ENCODE results near the gene PARD6G.

PARD6G gene

GRCh38 chr18:80119111-80119510 is 128.2 kb downstream of the PARD6G start:
- DNase-seq: no peak
- TF ChIP-seq, protein P1, sequence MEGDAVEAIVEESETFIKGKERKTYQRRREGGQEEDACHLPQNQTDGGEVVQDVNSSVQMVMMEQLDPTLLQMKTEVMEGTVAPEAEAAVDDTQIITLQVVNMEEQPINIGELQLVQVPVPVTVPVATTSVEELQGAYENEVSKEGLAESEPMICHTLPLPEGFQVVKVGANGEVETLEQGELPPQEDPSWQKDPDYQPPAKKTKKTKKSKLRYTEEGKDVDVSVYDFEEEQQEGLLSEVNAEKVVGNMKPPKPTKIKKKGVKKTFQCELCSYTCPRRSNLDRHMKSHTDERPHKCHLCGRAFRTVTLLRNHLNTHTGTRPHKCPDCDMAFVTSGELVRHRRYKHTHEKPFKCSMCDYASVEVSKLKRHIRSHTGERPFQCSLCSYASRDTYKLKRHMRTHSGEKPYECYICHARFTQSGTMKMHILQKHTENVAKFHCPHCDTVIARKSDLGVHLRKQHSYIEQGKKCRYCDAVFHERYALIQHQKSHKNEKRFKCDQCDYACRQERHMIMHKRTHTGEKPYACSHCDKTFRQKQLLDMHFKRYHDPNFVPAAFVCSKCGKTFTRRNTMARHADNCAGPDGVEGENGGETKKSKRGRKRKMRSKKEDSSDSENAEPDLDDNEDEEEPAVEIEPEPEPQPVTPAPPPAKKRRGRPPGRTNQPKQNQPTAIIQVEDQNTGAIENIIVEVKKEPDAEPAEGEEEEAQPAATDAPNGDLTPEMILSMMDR (IDR thresholded peaks at IDR 0.05): no peak
- Histone ChIP-seq H3K27me3 (no peaks in the 10 kb centered on the region), H3K36me3 (peaks cover 16 to 31% (median 22%) of the 10 kb centered on the region in 3 donors), H3K9me3 (no peaks in the 10 kb centered on the region), H3K4me3 (no peak overlapping the region), H3K27ac (no peak overlapping the region), H3K4me1 (peaks cover 0 to 8% (median 0%) of the 10 kb centered on the region in 4 donors)
- intact Hi-C loops (cut with DNase I; ENCODE audit: low total_unique reads): no loop called here

DNA sequence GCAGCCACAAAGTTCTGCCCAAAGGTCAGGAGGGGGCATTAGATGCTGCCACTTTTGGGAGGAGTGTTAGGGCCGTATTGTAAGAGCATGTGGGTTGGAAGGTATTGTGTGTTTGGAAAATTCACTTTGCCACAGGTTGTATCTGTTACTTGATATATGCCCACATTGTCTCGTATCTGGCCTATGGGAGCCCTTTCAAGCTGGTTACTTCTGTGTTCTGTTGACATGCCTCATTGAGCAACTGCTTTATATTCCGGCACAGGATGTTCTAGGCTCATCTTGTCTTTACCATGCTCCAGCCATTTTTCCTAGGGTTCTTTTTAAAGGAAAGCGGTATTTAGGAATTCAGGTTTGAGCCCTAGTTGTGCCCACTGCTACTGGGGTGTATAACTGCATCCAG is 132.3 kb downstream of the PARD6G start:
- peaks cover 0 to 27% (median 17%) of the 10 kb centered on the region in 4 donors for H3K4me1 ChIP-seq
- DNase-seq: no peak
- H3K27me3 ChIP-seq: no peaks in the 10 kb centered on the region
- intact Hi-C loops (cut with DNase I; ENCODE audit: low total_unique reads): no loop called here
- no peaks in the 10 kb centered on the region for H3K9me3 ChIP-seq
- H3K4me3 ChIP-seq: no peak overlapping the region
- TF ChIP-seq, protein P1 (IDR thresholded peaks at IDR 0.05): no peak
- H3K27ac ChIP-seq: no peak overlapping the region
- peaks cover 15 to 22% (median 17%) of the 10 kb centered on the region in 3 donors for H3K36me3 ChIP-seq

DNA sequence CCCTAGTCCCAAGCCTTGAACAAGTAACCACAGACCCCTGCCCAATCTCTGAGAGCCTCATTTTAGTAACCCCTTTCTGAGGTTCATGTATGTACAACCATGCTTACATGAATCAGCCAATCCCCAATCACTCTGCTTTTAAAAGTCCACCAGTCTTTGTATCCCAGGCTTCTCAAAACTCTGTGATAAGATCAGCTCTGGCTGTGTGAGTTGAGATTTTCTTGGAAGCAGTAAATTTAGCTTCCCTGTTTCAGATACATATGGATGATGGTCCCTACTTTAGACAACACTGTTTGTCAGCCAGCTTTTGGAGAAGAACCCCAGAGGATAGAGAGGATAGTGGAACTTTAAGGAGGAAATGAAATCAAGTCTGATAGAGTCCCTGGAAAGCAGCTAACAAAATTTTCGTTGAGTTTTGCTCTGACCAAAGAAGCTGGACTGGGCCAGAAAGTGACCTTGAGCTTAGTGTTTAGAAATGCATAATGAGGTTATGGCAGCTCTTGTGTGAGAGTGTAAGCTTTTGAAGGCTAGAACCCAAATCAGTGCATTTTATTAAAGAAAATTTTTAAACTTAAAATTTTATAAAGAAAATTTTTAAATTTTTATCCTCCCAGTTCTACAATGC is 134.6 kb downstream of the PARD6G start:
- no peak for DNase-seq
- Histone ChIP-seq H3K36me3 (peaks cover 0 to 2% (median 0%) of the 10 kb centered on the region in 3 donors), H3K27ac (no peak overlapping the region), H3K27me3 (no peaks in the 10 kb centered on the region), H3K9me3 (no peaks in the 10 kb centered on the region), H3K4me1 (peaks cover 0 to 27% (median 18%) of the 10 kb centered on the region in 4 donors), H3K4me3 (no peak overlapping the region)
- TF ChIP-seq, protein P1 (IDR thresholded peaks at IDR 0.05): no peak
- intact Hi-C loops (cut with DNase I; ENCODE audit: low total_unique reads): no loop called here

GRCh38 chr18:80109676-80110078 is 137.6 kb downstream of the PARD6G start:
- Histone ChIP-seq H3K27ac (peak overlapping the region; percentile 81 to 92), H3K4me3 (peak overlapping the region; percentile 63 to 69), H3K27me3 (no peaks in the 10 kb centered on the region), H3K4me1 (peaks cover 0 to 27% (median 16%) of the 10 kb centered on the region in 4 donors), H3K36me3 (no peaks in the 10 kb centered on the region), H3K9me3 (no peaks in the 10 kb centered on the region)
- TF ChIP-seq, protein P1 (IDR thresholded peaks at IDR 0.05): no peak
- intact Hi-C loops (cut with DNase I; ENCODE audit: low total_unique reads): loop anchor here (2.0 to 10.0 kb wide), 2 partner anchors 77 to 155 kb away; partner anchors contain the start of gene SLC66A2
- peak in 1 of 2 donors; percentile 72 for DNase-seq

DNA sequence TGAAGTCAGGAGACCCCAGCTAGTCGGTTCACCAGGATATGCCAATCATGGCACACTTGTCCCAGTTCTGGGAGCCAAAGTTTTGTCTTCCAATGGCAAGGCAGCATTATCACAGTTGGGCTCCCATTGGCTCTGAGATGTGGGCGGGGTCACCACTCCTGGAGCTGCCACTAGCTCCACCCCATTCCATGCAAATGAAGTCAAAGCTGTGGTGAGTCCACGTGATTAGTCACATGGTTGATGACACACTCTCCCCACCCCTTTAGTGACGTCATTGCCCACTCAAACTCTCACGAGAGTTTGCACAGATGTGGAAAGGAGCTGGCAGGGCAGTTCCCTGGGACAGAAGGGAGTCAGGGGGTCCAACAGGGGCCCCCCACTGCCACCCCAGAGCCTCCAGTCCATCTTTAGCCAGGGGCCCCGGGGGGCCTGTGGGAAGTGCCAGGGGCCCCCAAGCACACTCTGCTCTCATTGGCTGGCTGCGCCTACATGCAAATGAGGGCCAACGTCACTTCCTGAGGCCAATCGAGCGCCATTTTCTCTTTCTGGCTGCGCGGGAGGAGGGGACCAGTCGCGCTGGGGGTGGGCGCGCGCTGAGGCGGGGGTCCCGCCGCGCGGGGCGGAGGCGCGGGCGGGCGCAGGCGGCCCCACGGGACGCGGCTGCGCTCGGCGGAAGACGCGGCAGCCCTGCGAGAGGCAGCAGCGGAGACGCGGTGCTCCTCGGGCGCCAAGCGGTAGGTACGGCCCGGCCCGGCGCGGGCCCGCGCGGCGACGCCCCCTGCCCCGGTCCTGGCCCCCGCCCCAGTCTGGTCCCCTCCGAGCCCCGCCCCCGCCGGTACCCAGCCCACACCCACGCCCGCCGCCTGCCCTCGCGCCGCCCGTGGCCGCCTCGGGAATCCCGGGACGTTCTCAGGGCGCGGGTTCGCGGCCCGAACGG is 138.3 kb downstream of the PARD6G start, which contains the start of gene ADNP2:
Gene ADNP2 (plus strand): TSS at position 524 of the 937 bp plus-strand sequence. CDS start 8,281 bp downstream, outside the sequence.
- Histone ChIP-seq H3K4me1 (peaks cover 0 to 33% (median 17%) of the 10 kb centered on the region in 4 donors), H3K27ac (peak within 1 kb of the TSS; percentile 81 to 92), H3K4me3 (peak within 1 kb of the TSS; percentile 63 to 69), H3K36me3 (no peaks in the 10 kb centered on the region), H3K27me3 (no peaks in the 10 kb centered on the region), H3K9me3 (no peaks in the 10 kb centered on the region)
- peak; percentile 84 to 94 for DNase-seq
- intact Hi-C loops (cut with DNase I; ENCODE audit: low total_unique reads): loop anchor here (2.0 to 10.0 kb wide), 2 partner anchors 76 to 154 kb away; partner anchors contain the start of gene SLC66A2
- TF ChIP-seq, protein P1 (IDR thresholded peaks at IDR 0.05): no peak

All from tibial artery (tissue), 4 donors.